ENCODE data around the gene UTS2. TPM values are rescaled to one million over a fixed set of nuclear protein-coding genes. Genes with fewer than 3 reads are reported as not detected.

Gene UTS2
- total and polyA plus RNA-seq, 9 of the 15 experiments (the other 6 are each of a cell fraction or from before 2014, with no cell fraction given): 0.22 to 0.29 TPM; not detected in 7

- in situ Hi-C loops (cut with MboI) (no loop called here), intact Hi-C loops (cut with micrococcal nuclease) (no loop called here)
- no peaks in the 10 kb centered on the region for H3K27me3 ChIP-seq (ENCODE audit: control insufficient read depth in 2 of 2, insufficient read depth in 2 of 2, low read length in 2 of 2)
- H3K4me2 ChIP-seq (ENCODE audit: insufficient read depth, low read length): no peak overlapping the region
- POLR2A ChIA-PET: interaction anchor here (0.7 to 1.6 kb wide), 2 partner anchors 9 to 10 kb away, joined by 3 to 4 read pairs; no protein-coding TSS in a partner anchor
- DNase-seq (ENCODE audit: extremely low read depth in 1 of 4, low spot score in 3 of 4): no peak
- FAIRE-seq: no peak
- H3K9ac ChIP-seq (ENCODE audit: insufficient read depth in 1 of 2, low read depth in 2 of 2, low read length in 2 of 2): no peak overlapping the region
- no peak overlapping the region for H2AFZ ChIP-seq (ENCODE audit: low read depth, low read length)
- H3K4me3 ChIP-seq: no peak overlapping the region
- H3K79me2 ChIP-seq (ENCODE audit: control insufficient read depth, insufficient read depth, low read length): peaks cover 5% of the 10 kb centered on the region; the same call in 2 of the 3 replicates
- H3K9me3 ChIP-seq (replicated peaks; ENCODE audit: control insufficient read depth, insufficient read depth, low read depth, low read length): no peaks in the 10 kb centered on the region
- WGBS (ENCODE audit: insufficient coverage, low coverage, missing lambda C conversion rate): 31% methylated on average over 3 of the region's 3 CpGs
- no peaks in the 10 kb centered on the region for H3K9me1 ChIP-seq (ENCODE audit: control insufficient read depth, insufficient read depth, low read length)
- no TSS peak for BruUV-seq (replicated peaks)
- H3K27ac ChIP-seq (ENCODE audit: extremely low read depth, low read depth, low read length): no peak overlapping the region
- TF ChIP-seq KAT7 (CRISPR knock-in tag; IDR thresholded peaks at IDR 0.05; ENCODE audit: borderline replicate concordance) (no peak), ZNF717 (CRISPR knock-in tag; IDR thresholded peaks at IDR 0.05) (no peak), ARID4B (CRISPR knock-in tag; IDR thresholded peaks at IDR 0.05) (no peak), HMGXB4 (CRISPR knock-in tag; IDR thresholded peaks at IDR 0.05) (no peak), RNF2 (IDR thresholded peaks at IDR 0.05) (no peak), TFAP4 (CRISPR knock-in tag; IDR thresholded peaks at IDR 0.05; ENCODE audit: borderline replicate concordance) (no peak), GATA2 (CRISPR knock-in tag; IDR thresholded peaks at IDR 0.05) (no peak), SMC3 (conservative IDR thresholded peaks at IDR 0.05; ENCODE audit: insufficient read depth, low read depth, low read length) (no peak), HEY1 (CRISPR knock-in tag; IDR thresholded peaks at IDR 0.05; ENCODE audit: borderline replicate concordance) (no peak), RAD21 (CRISPR knock-in tag; conservative IDR thresholded peaks at IDR 0.05 in 1 of 2, IDR thresholded peaks at IDR 0.05 in 1 of 2) (no peak), MECOM (CRISPR knock-in tag; IDR thresholded peaks at IDR 0.05) (no peak), ZNF347 (CRISPR knock-in tag; IDR thresholded peaks at IDR 0.05; ENCODE audit: low read depth) (no peak), ZNF408 (CRISPR knock-in tag; IDR thresholded peaks at IDR 0.05; ENCODE audit: low read depth) (no peak), RAD51 (IDR thresholded peaks at IDR 0.05; ENCODE audit: borderline replicate concordance, low read depth) (no peak), ZNF239 (CRISPR knock-in tag; IDR thresholded peaks at IDR 0.05) (no peak)
- peaks cover 17% of the 10 kb centered on the region; the same call in 2 of the 3 replicates for H3K36me3 ChIP-seq (ENCODE audit: control insufficient read depth, insufficient read depth, low read length)
- no peaks in the 10 kb centered on the region for H4K20me1 ChIP-seq (replicated peaks; ENCODE audit: control insufficient read depth, insufficient read depth, low read length)
- CTCF ChIA-PET (ENCODE audit: low intra/inter-chr PET ratio): no interaction called here
- H3K4me1 ChIP-seq (replicated peaks in 1 of 2; ENCODE audit: control insufficient read depth in 2 of 2, insufficient read depth in 2 of 2, low read length in 2 of 2): no peaks in the 10 kb centered on the region; a peak in 1 of 5 replicates
- ATAC-seq: no peak
Measured at GRCh38 chr1:7821282-7821681, 31.6 kb downstream of the UTS2 start.

All from K562 (cell line).